Effector CD8-positive, alpha-beta T cell (primary cell): ENCODE data around the gene CLRN2.
"Not testable (repeated sequence)": the region's sequence is repeated elsewhere in the genome, so short reads cannot be mapped to it uniquely, and the experiment has no call there.

Source experiments
- DNase-seq: peaks from one replicate; lab custom pipeline; 2025; lab: John Stamatoyannopoulos, UW

CLRN2 gene

GRCh38 chr4:17545374-17546140 is 30.6 kb downstream of the CLRN2 start:
- no peak for DNase-seq

GRCh38 chr4:17546222-17546621 is 31.3 kb downstream of the CLRN2 start:
- no peak for DNase-seq

- no peak for DNase-seq
Measured at GRCh38 chr4:17546678-17547077, 31.7 kb downstream of the CLRN2 start.

- DNase-seq = no peak
Measured at GRCh38 chr4:17550549-17550948, 35.6 kb downstream of the CLRN2 start.

- DNase-seq = no peak
Measured at GRCh38 chr4:17552427-17552826, 37.5 kb downstream of the CLRN2 start.

- no peak for DNase-seq
Measured at GRCh38 chr4:17554568-17554967, 39.6 kb downstream of the CLRN2 start.

GRCh38 chr4:17556498-17556897 is 41.5 kb downstream of the CLRN2 start:
- no peak for DNase-seq

GRCh38 chr4:17557880-17558279 is 42.9 kb downstream of the CLRN2 start:
- DNase-seq = no peak

- DNase-seq = no peak
Measured at GRCh38 chr4:17558941-17559708, 44.2 kb downstream of the CLRN2 start.

- no peak for DNase-seq
Measured at GRCh38 chr4:17559709-17560048, 44.7 kb downstream of the CLRN2 start.

GRCh38 chr4:17560065-17560673 is 45.2 kb downstream of the CLRN2 start:
- DNase-seq = no peak

- no peak for DNase-seq
Measured at GRCh38 chr4:17561195-17561909, 46.4 kb downstream of the CLRN2 start.

GRCh38 chr4:17562157-17562556 is 47.2 kb downstream of the CLRN2 start:
- DNase-seq = no peak

- no peak for DNase-seq
Measured at GRCh38 chr4:17565846-17566245, 50.9 kb downstream of the CLRN2 start.

GRCh38 chr4:17567271-17567670 is 52.3 kb downstream of the CLRN2 start:
- DNase-seq = no peak

GRCh38 chr4:17574206-17574605 is 59.2 kb downstream of the CLRN2 start:
- no peak for DNase-seq

GRCh38 chr4:17575177-17575576 is 60.2 kb downstream of the CLRN2 start:
- DNase-seq = not testable (repeated sequence)
